ENCODE measurements around the gene CIC. TPM values are rescaled to one million over a fixed set of nuclear protein-coding genes. Genes with fewer than 3 reads are reported as not detected.
"Not testable (repeated sequence)": the region's sequence is repeated elsewhere in the genome, so short reads cannot be mapped to it uniquely, and the experiment has no call there.

CIC gene
- total RNA-seq, 2 donors from 2014 or later = 90.1 to 95.0 TPM

- Mint-ChIP-seq H3K9me3 (no peaks in the 10 kb centered on the region), H3K4me1 (ENCODE audit: low read depth) (peaks cover 41% of the 10 kb centered on the region), H3K4me3 (peak within 1 kb of the TSS; percentile 79 to 82), H3K36me3 (ENCODE audit: insufficient read depth in 2 of 2) (peaks cover 2 to 3% of the 10 kb centered on the region in 2 donors), H3K27me3 (ENCODE audit: low read depth) (peaks cover 7% of the 10 kb centered on the region), H3K27ac (no peak within 1 kb of the TSS)
- ATAC-seq (replicated peaks in 1 of 2) = peak; percentile 77 to 80
- peak; percentile 95 to 97 for DNase-seq
Observed at GRCh38 chr19:42254850-42255765, 13.9 kb upstream of the CIC start, which contains the start of gene ERF. TSS of gene ERF (minus strand) at chr19:42255128. CDS start at chr19:42254999, 129 bp downstream.

- peaks cover 2 to 3% of the 10 kb centered on the region in 2 donors for H3K36me3 Mint-ChIP-seq (ENCODE audit: insufficient read depth in 2 of 2)
- DNase-seq = no peak
- no peak for ATAC-seq (replicated peaks in 1 of 2)
- H3K4me1 Mint-ChIP-seq (ENCODE audit: low read depth) = peaks cover 32% of the 10 kb centered on the region
- H3K4me3 Mint-ChIP-seq = peak overlapping the region; percentile 79 to 82
- H3K27ac Mint-ChIP-seq = no peak overlapping the region
- H3K27me3 Mint-ChIP-seq (ENCODE audit: low read depth) = peaks cover 7% of the 10 kb centered on the region
- no peaks in the 10 kb centered on the region for H3K9me3 Mint-ChIP-seq
Observed at GRCh38 chr19:42255766-42256745, 13.0 kb upstream of the CIC start.

GRCh38 chr19:42257842-42258241 lies 11.2 kb upstream of the CIC start:
- DNase-seq; H3K36me3 Mint-ChIP-seq (ENCODE audit: insufficient read depth in 2 of 2); H3K27me3 Mint-ChIP-seq (ENCODE audit: low read depth); ATAC-seq (replicated peaks in 1 of 2); H3K27ac Mint-ChIP-seq; H3K4me3 Mint-ChIP-seq; H3K9me3 Mint-ChIP-seq: not testable (repeated sequence)
- peaks cover 31% of the 10 kb centered on the region for H3K4me1 Mint-ChIP-seq (ENCODE audit: low read depth)

- no peaks in the 10 kb centered on the region for H3K36me3 Mint-ChIP-seq (ENCODE audit: insufficient read depth in 2 of 2)
- H3K4me1 Mint-ChIP-seq (ENCODE audit: low read depth) = peaks cover 18% of the 10 kb centered on the region
- ATAC-seq (replicated peaks in 1 of 2) (peak; percentile 85 to 96), DNase-seq (no peak)
- no peak overlapping the region for H3K27ac Mint-ChIP-seq
- H3K9me3 Mint-ChIP-seq = no peaks in the 10 kb centered on the region
- H3K4me3 Mint-ChIP-seq = no peak overlapping the region
- H3K27me3 Mint-ChIP-seq (ENCODE audit: low read depth) = peaks cover 2% of the 10 kb centered on the region
Observed at GRCh38 chr19:42261763-42262162, 7.3 kb upstream of the CIC start.

- H3K4me3 Mint-ChIP-seq; H3K36me3 Mint-ChIP-seq (ENCODE audit: insufficient read depth in 2 of 2); H3K27ac Mint-ChIP-seq; DNase-seq; H3K27me3 Mint-ChIP-seq (ENCODE audit: low read depth); H3K9me3 Mint-ChIP-seq; ATAC-seq (replicated peaks in 1 of 2): not testable (repeated sequence)
- peaks cover 41% of the 10 kb centered on the region for H3K4me1 Mint-ChIP-seq (ENCODE audit: low read depth)
Observed at GRCh38 chr19:42266105-42266504, 2.9 kb upstream of the CIC start.

- ATAC-seq (replicated peaks in 1 of 2); DNase-seq; H3K9me3 Mint-ChIP-seq; H3K27ac Mint-ChIP-seq; H3K27me3 Mint-ChIP-seq (ENCODE audit: low read depth); H3K36me3 Mint-ChIP-seq (ENCODE audit: insufficient read depth in 2 of 2); H3K4me3 Mint-ChIP-seq: not testable (repeated sequence)
- H3K4me1 Mint-ChIP-seq (ENCODE audit: low read depth) = peaks cover 40% of the 10 kb centered on the region
Observed at GRCh38 chr19:42266928-42267603, 2.0 kb upstream of the CIC start.

- DNase-seq = no peak
- H3K4me1 Mint-ChIP-seq (ENCODE audit: low read depth) = peaks cover 33% of the 10 kb centered on the region
- H3K9me3 Mint-ChIP-seq = no peaks in the 10 kb centered on the region
- H3K4me3 Mint-ChIP-seq = no peak overlapping the region
- H3K27me3 Mint-ChIP-seq (ENCODE audit: low read depth) = no peaks in the 10 kb centered on the region
- H3K36me3 Mint-ChIP-seq (ENCODE audit: insufficient read depth in 2 of 2) = peaks cover 4 to 7% of the 10 kb centered on the region in 2 donors
- no peak overlapping the region for H3K27ac Mint-ChIP-seq
- ATAC-seq (replicated peaks in 1 of 2) = no peak
Observed at GRCh38 chr19:42267644-42268141, 1.4 kb upstream of the CIC start.

- peaks cover 31% of the 10 kb centered on the region for H3K4me1 Mint-ChIP-seq (ENCODE audit: low read depth)
- DNase-seq (peak; percentile 98 to 99), ATAC-seq (replicated peaks in 1 of 2) (peak; percentile 70)
- H3K36me3 Mint-ChIP-seq (ENCODE audit: insufficient read depth in 2 of 2) = peaks cover 4 to 7% of the 10 kb centered on the region in 2 donors
- no peaks in the 10 kb centered on the region for H3K27me3 Mint-ChIP-seq (ENCODE audit: low read depth)
- H3K27ac Mint-ChIP-seq = no peak overlapping the region
- H3K9me3 Mint-ChIP-seq = no peaks in the 10 kb centered on the region
- no peak overlapping the region for H3K4me3 Mint-ChIP-seq
Observed at GRCh38 chr19:42268142-42268703, 829 bp upstream of the CIC start.

GRCh38 chr19:42269478-42270345 lies 660 bp downstream of the CIC start:
- H3K4me3 Mint-ChIP-seq = no peak overlapping the region
- H3K9me3 Mint-ChIP-seq = no peaks in the 10 kb centered on the region
- DNase-seq (no peak), ATAC-seq (replicated peaks in 1 of 2) (no peak)
- H3K36me3 Mint-ChIP-seq (ENCODE audit: insufficient read depth in 2 of 2) = peaks cover 6 to 12% of the 10 kb centered on the region in 2 donors
- H3K27ac Mint-ChIP-seq = peak overlapping the region; percentile 92
- H3K4me1 Mint-ChIP-seq (ENCODE audit: low read depth) = peaks cover 34% of the 10 kb centered on the region
- H3K27me3 Mint-ChIP-seq (ENCODE audit: low read depth) = no peaks in the 10 kb centered on the region

GRCh38 chr19:42270346-42271044 lies 1.4 kb downstream of the CIC start:
- H3K4me1 Mint-ChIP-seq (ENCODE audit: low read depth) = peaks cover 42% of the 10 kb centered on the region
- no peaks in the 10 kb centered on the region for H3K27me3 Mint-ChIP-seq (ENCODE audit: low read depth)
- ATAC-seq (replicated peaks in 1 of 2) (peak; percentile 4 to 9), DNase-seq (peak; percentile 67 to 77)
- H3K27ac Mint-ChIP-seq = peak overlapping the region; percentile 92
- peaks cover 6 to 14% of the 10 kb centered on the region in 2 donors for H3K36me3 Mint-ChIP-seq (ENCODE audit: insufficient read depth in 2 of 2)
- H3K9me3 Mint-ChIP-seq = no peaks in the 10 kb centered on the region
- H3K4me3 Mint-ChIP-seq = no peak overlapping the region

- Mint-ChIP-seq H3K27ac (peak overlapping the region; percentile 48), H3K4me1 (ENCODE audit: low read depth) (peaks cover 47% of the 10 kb centered on the region), H3K36me3 (ENCODE audit: insufficient read depth in 2 of 2) (peaks cover 6 to 16% of the 10 kb centered on the region in 2 donors), H3K9me3 (no peaks in the 10 kb centered on the region), H3K4me3 (peak overlapping the region in 1 of 2 donors; percentile 63), H3K27me3 (ENCODE audit: low read depth) (no peaks in the 10 kb centered on the region)
- DNase-seq (no peak), ATAC-seq (replicated peaks in 1 of 2) (no peak)
Observed at GRCh38 chr19:42271045-42271419, 2.0 kb downstream of the CIC start.

Data from activated T-cell treated with anti-CD3 and anti-CD28 coated beads, Interleukin-2, amount 50 U/mL, for 72 hours (primary cell).